A549 (cell line): ENCODE results near the gene HSPA1A.
"Not testable (repeated sequence)": the region's sequence is repeated elsewhere in the genome, so short reads cannot be mapped to it uniquely, and the experiment has no call there.

Experiments used
- CTCF ChIP-seq: fragments of >200 bp; sonication (Bioruptor Twin); formaldehyde crosslinking; IDR thresholded peaks from 3 replicates; pipeline ENCODE4 v1.5.1; 2016
- EP300 ChIP-seq, 2 experiments: fragments of >200 bp; sonication (Bioruptor Twin); formaldehyde crosslinking; IDR thresholded peaks; 2 replicates in 1 of 2; 3 replicates in 1 of 2; pipeline ENCODE4 v1.6.1; 2016 to 2017
- ESRRA ChIP-seq: fragments of 150-350 bp; IDR thresholded peaks from 2 replicates; pipeline ENCODE4 v1.6.1; 2014; ENCODE audit warnings: mild to moderate bottlenecking, low read length, borderline replicate concordance
- HOXA7 ChIP-seq: fragments of 250-450 bp; sonication (Bioruptor Pico); IDR thresholded peaks from 2 replicates; pipeline ENCODE4 v1.5.0; 2020; ENCODE audit warnings: mild to moderate bottlenecking, moderate library complexity
- JUN ChIP-seq, 2 experiments: fragments of >200 bp; sonication (Bioruptor Twin); formaldehyde crosslinking; IDR thresholded peaks; 2 replicates in 1 of 2; 3 replicates in 1 of 2; pipeline ENCODE4 v1.6.1; 2016 to 2017
- JUNB ChIP-seq: fragments of >200 bp; sonication (Bioruptor Twin); formaldehyde crosslinking; IDR thresholded peaks from 2 replicates; pipeline ENCODE4 v1.6.1; 2016
- KDM1A ChIP-seq: fragments of 200-600 bp; sonication (generic); IDR thresholded peaks from 2 replicates; pipeline ENCODE4 v1.6.1; 2016; ENCODE audit warnings: low read depth, mild to moderate bottlenecking
- MYC ChIP-seq: IDR thresholded peaks from 2 replicates; pipeline ENCODE4 v1.6.1; 2012; ENCODE audit warnings: mild to moderate bottlenecking, inconsistent platforms, low read length, improper control_type of control experiment, borderline replicate concordance
- POLR2A ChIP-seq: IDR thresholded peaks from 2 replicates; pipeline ENCODE4 v1.6.1; 2012; ENCODE audit warnings: mild to moderate bottlenecking, low read length
- RNF2 ChIP-seq: fragments of 200-600 bp; sonication (generic); IDR thresholded peaks from 2 replicates; pipeline ENCODE4 v1.6.1; 2016; ENCODE audit warnings: low read depth, mild to moderate bottlenecking, antibody characterized with exemption, moderate library complexity, borderline replicate concordance
- TF ChIP-seq, protein P1 (sequence below): IDR thresholded peaks from 2 replicates; pipeline ENCODE4 v1.6.1; 2012
- TF ChIP-seq, protein P2 (sequence below): IDR thresholded peaks from 2 replicates; pipeline ENCODE4 v1.6.1; 2012

GRCh38 chr6:31823592-31824196 lies 8.4 kb downstream of the HSPA1A start:
- not testable (repeated sequence) for TF ChIP-seq POLR2A; HOXA7 (CRISPR knock-in tag); EP300 (IDR thresholded peaks at IDR 0.05); JUN (IDR thresholded peaks at IDR 0.05); ESRRA; CTCF; MYC; RNF2; KDM1A; JUNB
- TF ChIP-seq, protein P1, sequence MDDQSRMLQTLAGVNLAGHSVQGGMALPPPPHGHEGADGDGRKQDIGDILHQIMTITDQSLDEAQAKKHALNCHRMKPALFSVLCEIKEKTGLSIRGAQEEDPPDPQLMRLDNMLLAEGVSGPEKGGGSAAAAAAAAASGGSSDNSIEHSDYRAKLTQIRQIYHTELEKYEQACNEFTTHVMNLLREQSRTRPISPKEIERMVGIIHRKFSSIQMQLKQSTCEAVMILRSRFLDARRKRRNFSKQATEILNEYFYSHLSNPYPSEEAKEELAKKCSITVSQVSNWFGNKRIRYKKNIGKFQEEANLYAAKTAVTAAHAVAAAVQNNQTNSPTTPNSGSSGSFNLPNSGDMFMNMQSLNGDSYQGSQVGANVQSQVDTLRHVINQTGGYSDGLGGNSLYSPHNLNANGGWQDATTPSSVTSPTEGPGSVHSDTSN = not testable (repeated sequence)
- TF ChIP-seq, protein P2, sequence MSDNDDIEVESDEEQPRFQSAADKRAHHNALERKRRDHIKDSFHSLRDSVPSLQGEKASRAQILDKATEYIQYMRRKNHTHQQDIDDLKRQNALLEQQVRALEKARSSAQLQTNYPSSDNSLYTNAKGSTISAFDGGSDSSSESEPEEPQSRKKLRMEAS = not testable (repeated sequence)
